ENCODE results near the gene IFT52. TPM values are rescaled to one million over a fixed set of nuclear protein-coding genes. Genes with fewer than 3 reads are reported as not detected.

IFT52 gene
- total RNA-seq, 1 experiment from 2014 or later = 30.8 TPM

- BruUV-seq (replicated peaks) = no TSS peak
Observed at GRCh38 chr20:43686820-43687219, 96.1 kb downstream of the IFT52 start.

GRCh38 chr20:43689165-43689564 is 98.4 kb downstream of the IFT52 start:
- H3K36me3 Mint-ChIP-seq (ENCODE audit: insufficient read depth, unreplicated experiment) = peaks cover 24% of the 10 kb centered on the region
- no peaks in the 10 kb centered on the region for H3K9me3 Mint-ChIP-seq (ENCODE audit: low read depth, unreplicated experiment)
- no peak overlapping the region for H3K4me3 Mint-ChIP-seq (ENCODE audit: low read depth, unreplicated experiment)
- DNase-seq = no peak
- no peaks in the 10 kb centered on the region for H3K4me1 Mint-ChIP-seq (ENCODE audit: low read depth, unreplicated experiment)
- TF ChIP-seq CTCF (IDR thresholded peaks at IDR 0.05; ENCODE audit: unreplicated experiment) = no peak
- CTCF ChIA-PET = interaction anchor here (0.7 to 1.4 kb wide), 2 partner anchors 23 to 151 kb away, joined by 3 to 4 read pairs; no protein-coding TSS in a partner anchor
- intact Hi-C loops (cut with micrococcal nuclease; ENCODE audit: unreplicated experiment) = no loop called here
- no TSS peak for BruUV-seq (replicated peaks)
- H3K27me3 Mint-ChIP-seq (ENCODE audit: unreplicated experiment) = no peaks in the 10 kb centered on the region
- H3K27ac Mint-ChIP-seq (ENCODE audit: unreplicated experiment) = no peak overlapping the region

More at GRCh38 chr20:43686820-43687219, 96.1 kb downstream of the IFT52 start:
- DNase-seq = no peak
- H3K4me3 Mint-ChIP-seq (ENCODE audit: low read depth, unreplicated experiment) = no peak overlapping the region
- H3K4me1 Mint-ChIP-seq (ENCODE audit: low read depth, unreplicated experiment) = no peaks in the 10 kb centered on the region
- no peaks in the 10 kb centered on the region for H3K9me3 Mint-ChIP-seq (ENCODE audit: low read depth, unreplicated experiment)
- no peak overlapping the region for H3K27ac Mint-ChIP-seq (ENCODE audit: unreplicated experiment)
- H3K36me3 Mint-ChIP-seq (ENCODE audit: insufficient read depth, unreplicated experiment) = peaks cover 22% of the 10 kb centered on the region
- intact Hi-C loops (cut with micrococcal nuclease; ENCODE audit: unreplicated experiment) = no loop called here
- TF ChIP-seq CTCF (IDR thresholded peaks at IDR 0.05; ENCODE audit: unreplicated experiment) = no peak
- CTCF ChIA-PET = interaction anchor here (1.4 kb wide), 1 partner anchor 11 kb away, joined by 4 read pairs; no protein-coding TSS in a partner anchor
- H3K27me3 Mint-ChIP-seq (ENCODE audit: unreplicated experiment) = no peaks in the 10 kb centered on the region

- H3K4me1 Mint-ChIP-seq (ENCODE audit: low read depth, unreplicated experiment) = no peaks in the 10 kb centered on the region
- H3K36me3 Mint-ChIP-seq (ENCODE audit: insufficient read depth, unreplicated experiment) = peaks cover 25% of the 10 kb centered on the region
- H3K9me3 Mint-ChIP-seq (ENCODE audit: low read depth, unreplicated experiment) = no peaks in the 10 kb centered on the region
- intact Hi-C loops (cut with micrococcal nuclease; ENCODE audit: unreplicated experiment) = no loop called here
- no peak for DNase-seq
- CTCF ChIA-PET = interaction anchor here (1.9 to 2.8 kb wide), 2 partner anchors 153 to 242 kb away, joined by 16 to 23 read pairs; no protein-coding TSS in a partner anchor
- TF ChIP-seq CTCF (IDR thresholded peaks at IDR 0.05; ENCODE audit: unreplicated experiment) = no peak
- H3K27me3 Mint-ChIP-seq (ENCODE audit: unreplicated experiment) = no peaks in the 10 kb centered on the region
- no peak overlapping the region for H3K27ac Mint-ChIP-seq (ENCODE audit: unreplicated experiment)
- H3K4me3 Mint-ChIP-seq (ENCODE audit: low read depth, unreplicated experiment) = no peak overlapping the region
- no TSS peak for BruUV-seq (replicated peaks)
Observed at GRCh38 chr20:43690943-43691598, 100.3 kb downstream of the IFT52 start.

GRCh38 chr20:43691928-43692524 is 101.3 kb downstream of the IFT52 start:
- CTCF ChIA-PET = interaction anchor here (0.5 to 2.8 kb wide), 8 partner anchors 18 to 279 kb away, joined by 3 to 23 read pairs (median 4); partner anchors contain the start of genes IFT52 and SGK2
- Mint-ChIP-seq H3K4me1 (ENCODE audit: low read depth, unreplicated experiment) (no peaks in the 10 kb centered on the region), H3K27me3 (ENCODE audit: unreplicated experiment) (no peaks in the 10 kb centered on the region), H3K4me3 (ENCODE audit: low read depth, unreplicated experiment) (no peak overlapping the region), H3K9me3 (ENCODE audit: low read depth, unreplicated experiment) (no peaks in the 10 kb centered on the region), H3K27ac (ENCODE audit: unreplicated experiment) (no peak overlapping the region), H3K36me3 (ENCODE audit: insufficient read depth, unreplicated experiment) (peaks cover 22% of the 10 kb centered on the region)
- TF ChIP-seq CTCF (IDR thresholded peaks at IDR 0.05; ENCODE audit: unreplicated experiment) = peak; percentile 85
- peak; percentile 83 for DNase-seq
- intact Hi-C loops (cut with micrococcal nuclease; ENCODE audit: unreplicated experiment) = loop anchor here (1.0 to 2.0 kb wide), 2 partner anchors 154 to 243 kb away; no protein-coding TSS in a partner anchor
- no TSS peak for BruUV-seq (replicated peaks)
